Measurements from ENCODE around the gene RPS13.

DNA sequence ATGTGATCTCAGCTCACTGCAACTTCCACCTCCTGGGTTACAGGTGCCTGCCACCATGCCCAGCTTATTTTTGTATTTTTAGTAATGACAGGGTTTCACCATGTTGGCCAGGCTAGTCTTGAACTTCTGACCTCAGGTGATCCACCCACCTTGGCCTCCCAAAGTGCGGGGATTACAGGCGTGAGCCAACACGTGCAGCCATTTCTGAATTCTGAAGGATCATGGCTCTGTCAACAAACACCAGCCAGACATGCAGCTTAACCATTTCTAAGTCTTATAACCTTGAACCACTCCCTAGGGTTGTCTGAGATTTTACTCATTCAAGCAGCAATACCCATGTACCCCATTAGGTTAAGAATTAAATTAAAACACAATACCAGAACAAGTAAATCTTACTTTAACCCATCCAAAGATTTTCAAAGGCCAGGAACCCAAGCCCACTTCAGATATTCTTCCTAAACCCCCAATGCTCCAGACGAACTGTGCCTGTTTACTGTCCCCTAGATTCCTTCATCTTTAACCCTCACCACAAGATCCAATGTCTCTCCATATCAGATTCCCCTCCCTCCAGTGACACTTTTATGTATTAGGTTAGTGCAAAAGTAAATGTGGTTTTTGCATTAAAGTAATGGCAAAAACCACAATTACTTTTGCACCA, 4.0 kb downstream of the RPS13 start:
- TF ChIP-seq, protein P1, sequence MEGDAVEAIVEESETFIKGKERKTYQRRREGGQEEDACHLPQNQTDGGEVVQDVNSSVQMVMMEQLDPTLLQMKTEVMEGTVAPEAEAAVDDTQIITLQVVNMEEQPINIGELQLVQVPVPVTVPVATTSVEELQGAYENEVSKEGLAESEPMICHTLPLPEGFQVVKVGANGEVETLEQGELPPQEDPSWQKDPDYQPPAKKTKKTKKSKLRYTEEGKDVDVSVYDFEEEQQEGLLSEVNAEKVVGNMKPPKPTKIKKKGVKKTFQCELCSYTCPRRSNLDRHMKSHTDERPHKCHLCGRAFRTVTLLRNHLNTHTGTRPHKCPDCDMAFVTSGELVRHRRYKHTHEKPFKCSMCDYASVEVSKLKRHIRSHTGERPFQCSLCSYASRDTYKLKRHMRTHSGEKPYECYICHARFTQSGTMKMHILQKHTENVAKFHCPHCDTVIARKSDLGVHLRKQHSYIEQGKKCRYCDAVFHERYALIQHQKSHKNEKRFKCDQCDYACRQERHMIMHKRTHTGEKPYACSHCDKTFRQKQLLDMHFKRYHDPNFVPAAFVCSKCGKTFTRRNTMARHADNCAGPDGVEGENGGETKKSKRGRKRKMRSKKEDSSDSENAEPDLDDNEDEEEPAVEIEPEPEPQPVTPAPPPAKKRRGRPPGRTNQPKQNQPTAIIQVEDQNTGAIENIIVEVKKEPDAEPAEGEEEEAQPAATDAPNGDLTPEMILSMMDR (IDR thresholded peaks at IDR 0.05) = no peak
- TF ChIP-seq POLR2A (IDR thresholded peaks at IDR 0.05) = no peak

Data from right lobe of liver (tissue), 4 donors.